Gastroesophageal sphincter (tissue), 4 donors: ENCODE results near the gene ANKRD45. TPM values are rescaled to one million over a fixed set of nuclear protein-coding genes. Genes with fewer than 3 reads are reported as not detected.
"Not testable (repeated sequence)": the region's sequence is repeated elsewhere in the genome, so short reads cannot be mapped to it uniquely, and the experiment has no call there.

ENCODE experiments used
- ATAC-seq: fragments of 150-250 bp; one replicate; pipeline ENCODE4 v1.9.1; 2016; ENCODE audit warnings: mild to moderate bottlenecking, moderate library complexity
- H3K27ac ChIP-seq, 4 donors: fragments of 200-600 bp; sonication (generic) in 3 of 4; 1 replicate in 3 of 4; 2 replicates in 1 of 4; pipeline ENCODE4 v1.5.1; 2016 to 2019
- H3K27me3 ChIP-seq: fragments of 200-600 bp; sonication (generic); one replicate; pipeline ENCODE4 v1.5.1; 2019
- H3K36me3 ChIP-seq, 2 donors: fragments of 200-600 bp; sonication (generic); one replicate each; pipeline ENCODE4 v1.5.1; 2019; ENCODE audit warnings: control low read depth in 1 of 2
- H3K4me1 ChIP-seq, 3 donors: fragments of 200-600 bp; sonication (generic); 1 replicate in 2 of 3; 2 replicates in 1 of 3; pipeline ENCODE4 v1.5.1; 2016 to 2019; ENCODE audit warnings: control low read depth in 2 of 3
- H3K4me3 ChIP-seq, 2 donors: fragments of 200-600 bp; sonication (generic); one replicate each; pipeline ENCODE4 v1.5.1; 2019; ENCODE audit warnings: mild to moderate bottlenecking in 1 of 2, moderate library complexity in 1 of 2
- H3K9me3 ChIP-seq, 3 donors: fragments of 200-600 bp; sonication (generic); one replicate each; pipeline ENCODE4 v1.5.1; 2017 to 2019; ENCODE audit warnings: control low read depth in 2 of 3
- EP300 ChIP-seq: sonication (generic); formaldehyde crosslinking; IDR thresholded peaks from one replicate; pipeline ENCODE4 v1.6.1; 2017; ENCODE audit warnings: antibody characterized with exemption, mild to moderate bottlenecking
- POLR2A ChIP-seq, 2 donors: fragments of 450-650 bp; IDR thresholded peaks; one replicate each; pipeline ENCODE4 v1.6.1; 2017; ENCODE audit warnings: antibody characterized with exemption in 2 of 2, mild to moderate bottlenecking in 2 of 2, moderate library complexity in 1 of 2
- POLR2AphosphoS5 ChIP-seq: sonication (generic); formaldehyde crosslinking; IDR thresholded peaks from one replicate; pipeline ENCODE4 v1.6.1; 2017; ENCODE audit warnings: antibody characterized with exemption
- WGBS, 2 donors: methylation state at CpG; one replicate each; pipeline ENCODE4 v1.1.5; 2018; ENCODE audit warnings: low coverage in 1 of 2; 5-methylcytosine and 5-hydroxymethylcytosine counted together
- total RNA-seq, 4 donors: library from RNA; depleted of rRNA; stranded (reverse); fragments of >200 nt; gene quantifications; one replicate each; pipeline ENCODE4 v1.1.0, GENCODE V29; 2016
- TF ChIP-seq, protein P1 (sequence below), 4 experiments: fragments of 200-600 bp in 2 of 4; fragments of 450-650 bp in 2 of 4; sonication (generic) in 1 of 4; IDR thresholded peaks; one replicate each; pipeline ENCODE4 v1.5.1; 2017 to 2019; ENCODE audit warnings: antibody characterized with exemption in 4 of 4, mild to moderate bottlenecking in 2 of 4, moderate library complexity in 2 of 4

The ANKRD45 gene
- total RNA-seq, 4 donors from 2014 or later: 0.81 to 4.7 (median 1.0) TPM; not detected in 1

DNA sequence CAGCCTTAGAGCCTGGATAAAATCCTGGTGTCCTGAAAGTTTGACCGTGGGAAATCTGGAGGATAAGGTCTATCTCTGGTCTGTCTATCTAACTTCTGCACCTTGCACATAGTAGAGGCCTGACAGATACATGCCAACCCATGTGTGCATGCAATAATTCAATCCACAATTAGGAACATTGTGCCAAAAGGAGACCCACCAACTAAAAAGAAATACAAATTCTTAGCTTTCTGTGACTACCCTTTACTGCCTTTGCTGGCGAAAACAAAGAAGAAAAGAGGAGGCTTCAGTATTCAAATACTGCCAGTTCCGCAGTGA, 44.7 kb upstream of the ANKRD45 start:
- H3K9me3 ChIP-seq: no peaks in the 10 kb centered on the region
- peaks cover 6 to 41% (median 12%) of the 10 kb centered on the region in 3 donors for H3K4me1 ChIP-seq
- H3K27ac ChIP-seq: peak overlapping the region; percentile 85 to 94 (median 92)
- WGBS, 2 donors: 0 to 61% methylated on average over 1 to 3 of the region's 3 CpGs
- H3K36me3 ChIP-seq: peaks cover 0 to 13% of the 10 kb centered on the region in 2 donors
- H3K4me3 ChIP-seq: peak overlapping the region; percentile 81 to 84
- H3K27me3 ChIP-seq: peaks cover 23% of the 10 kb centered on the region
- no peak for ATAC-seq
- TF ChIP-seq POLR2A (IDR thresholded peaks at IDR 0.05): no peak
- TF ChIP-seq, protein P1, sequence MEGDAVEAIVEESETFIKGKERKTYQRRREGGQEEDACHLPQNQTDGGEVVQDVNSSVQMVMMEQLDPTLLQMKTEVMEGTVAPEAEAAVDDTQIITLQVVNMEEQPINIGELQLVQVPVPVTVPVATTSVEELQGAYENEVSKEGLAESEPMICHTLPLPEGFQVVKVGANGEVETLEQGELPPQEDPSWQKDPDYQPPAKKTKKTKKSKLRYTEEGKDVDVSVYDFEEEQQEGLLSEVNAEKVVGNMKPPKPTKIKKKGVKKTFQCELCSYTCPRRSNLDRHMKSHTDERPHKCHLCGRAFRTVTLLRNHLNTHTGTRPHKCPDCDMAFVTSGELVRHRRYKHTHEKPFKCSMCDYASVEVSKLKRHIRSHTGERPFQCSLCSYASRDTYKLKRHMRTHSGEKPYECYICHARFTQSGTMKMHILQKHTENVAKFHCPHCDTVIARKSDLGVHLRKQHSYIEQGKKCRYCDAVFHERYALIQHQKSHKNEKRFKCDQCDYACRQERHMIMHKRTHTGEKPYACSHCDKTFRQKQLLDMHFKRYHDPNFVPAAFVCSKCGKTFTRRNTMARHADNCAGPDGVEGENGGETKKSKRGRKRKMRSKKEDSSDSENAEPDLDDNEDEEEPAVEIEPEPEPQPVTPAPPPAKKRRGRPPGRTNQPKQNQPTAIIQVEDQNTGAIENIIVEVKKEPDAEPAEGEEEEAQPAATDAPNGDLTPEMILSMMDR (IDR thresholded peaks at IDR 0.05): no peak
- TF ChIP-seq POLR2AphosphoS5: no peak
- no peak for TF ChIP-seq EP300

DNA sequence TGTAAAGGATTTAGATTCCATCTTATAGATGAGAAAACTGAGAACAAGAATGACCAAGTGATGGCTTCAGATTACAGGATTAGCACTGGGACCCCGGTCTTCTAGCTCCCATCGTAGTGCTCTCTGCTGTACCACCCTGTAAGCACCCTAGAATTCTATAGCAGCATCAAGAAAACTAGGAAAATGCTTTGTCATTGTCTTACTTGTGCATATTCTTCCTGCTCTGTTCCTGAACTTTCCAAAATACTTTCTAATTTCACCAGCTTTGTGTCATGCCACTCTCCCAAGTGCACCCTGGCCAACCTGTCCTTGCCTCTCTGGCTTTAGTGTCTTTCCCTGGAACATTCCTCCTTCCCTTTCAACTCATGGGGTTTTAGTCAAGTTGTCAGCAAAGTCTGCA, 39.1 kb upstream of the ANKRD45 start:
- no peak for ATAC-seq
- H3K36me3 ChIP-seq: no peaks in the 10 kb centered on the region
- H3K27me3 ChIP-seq: peaks cover 28% of the 10 kb centered on the region
- no peak overlapping the region for H3K27ac ChIP-seq
- H3K4me1 ChIP-seq: peaks cover 0 to under 1% (median 0%) of the 10 kb centered on the region in 3 donors
- H3K4me3 ChIP-seq: no peak overlapping the region
- H3K9me3 ChIP-seq: no peaks in the 10 kb centered on the region
- WGBS, 2 donors: 63 to 82% methylated on average over 2 of the region's 2 CpGs
- no peak for TF ChIP-seq EP300
- no peak for TF ChIP-seq POLR2A (IDR thresholded peaks at IDR 0.05)
- TF ChIP-seq POLR2AphosphoS5: no peak
- TF ChIP-seq, protein P1 (IDR thresholded peaks at IDR 0.05): no peak

DNA sequence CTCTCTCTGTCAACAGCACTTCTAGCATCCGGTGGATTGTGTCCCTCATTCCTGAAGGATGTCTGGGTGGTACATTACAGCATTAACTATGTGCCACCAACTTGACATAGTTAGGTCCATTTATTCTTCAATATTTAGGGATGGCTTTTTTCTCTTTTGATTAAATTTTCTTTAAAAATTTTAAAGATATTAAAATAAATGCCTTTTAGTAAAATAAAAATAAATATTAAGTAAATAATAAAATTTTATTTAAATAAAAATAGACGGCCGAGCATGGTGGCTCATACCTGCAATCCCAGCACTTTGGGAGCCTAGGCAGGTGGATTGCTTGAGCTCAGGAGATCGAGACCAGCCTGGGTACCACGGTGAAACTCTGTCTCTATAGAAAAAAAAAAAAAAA, 35.5 kb upstream of the ANKRD45 start:
- no peaks in the 10 kb centered on the region for H3K9me3 ChIP-seq
- no peak for ATAC-seq
- TF ChIP-seq, protein P1 (IDR thresholded peaks at IDR 0.05): no peak
- no peak for TF ChIP-seq POLR2AphosphoS5
- peaks cover 12% of the 10 kb centered on the region for H3K27me3 ChIP-seq
- H3K27ac ChIP-seq: no peak overlapping the region
- H3K36me3 ChIP-seq: no peaks in the 10 kb centered on the region
- no peaks in the 10 kb centered on the region for H3K4me1 ChIP-seq
- H3K4me3 ChIP-seq: no peak overlapping the region
- 69 to 82% methylated on average over 5 of the region's 5 CpGs for WGBS, 2 donors

DNA sequence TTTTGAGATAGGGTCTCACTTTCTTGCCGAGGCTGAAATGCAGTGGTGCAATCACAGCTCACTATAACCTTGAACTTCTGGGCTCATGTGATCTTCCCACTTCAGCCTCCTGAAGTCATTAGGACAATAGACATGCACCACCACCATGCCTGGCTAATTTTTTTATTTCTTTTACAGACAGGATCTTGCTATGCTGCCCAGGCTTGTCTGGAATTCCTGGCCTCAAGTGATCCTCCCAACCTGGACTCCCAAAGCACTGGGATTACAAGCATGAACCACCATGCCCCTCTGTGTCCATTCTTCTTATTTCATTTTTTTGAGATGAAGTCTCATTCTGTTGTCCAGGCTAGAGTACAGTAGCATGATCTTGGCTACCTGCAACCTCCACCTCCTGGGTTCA, 33.1 kb upstream of the ANKRD45 start:
- Histone ChIP-seq H3K4me1 (no peaks in the 10 kb centered on the region), H3K4me3 (no peak overlapping the region), H3K36me3 (no peaks in the 10 kb centered on the region), H3K27me3 (no peaks in the 10 kb centered on the region), H3K9me3 (no peaks in the 10 kb centered on the region), H3K27ac (no peak overlapping the region)
- 92 to 100% methylated on average over 1 of the region's 1 CpG for WGBS, 2 donors
- no peak for ATAC-seq
- TF ChIP-seq POLR2A (IDR thresholded peaks at IDR 0.05) (no peak), EP300 (no peak), POLR2AphosphoS5 (no peak)
- TF ChIP-seq, protein P1 (IDR thresholded peaks at IDR 0.05): no peak

GRCh38 chr1:173701299-173701698, 31.6 kb upstream of the ANKRD45 start:
- H3K27me3 ChIP-seq, H3K9me3 ChIP-seq, H3K27ac ChIP-seq, H3K36me3 ChIP-seq, H3K4me1 ChIP-seq, H3K4me3 ChIP-seq, ATAC-seq: not testable (repeated sequence)
- 88 to 94% methylated on average over 6 of the region's 6 CpGs for WGBS, 2 donors

DNA sequence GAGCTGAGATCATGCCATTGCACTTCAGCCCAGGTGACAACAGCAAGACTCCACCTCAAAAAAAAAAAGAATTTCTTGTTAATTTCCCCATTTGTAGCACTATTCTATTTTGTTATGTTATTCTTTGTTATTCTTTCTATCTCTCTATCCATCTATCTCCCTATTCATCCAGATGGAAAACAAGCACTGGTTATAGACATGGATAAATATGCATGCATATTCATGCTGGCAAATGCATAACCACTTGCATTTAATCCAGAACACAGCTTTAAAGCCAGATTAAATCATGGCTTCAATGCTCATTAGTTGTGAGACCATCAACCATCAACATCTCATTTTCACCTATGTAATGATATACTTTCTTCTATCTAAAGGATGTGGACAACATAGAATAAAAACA, 23.6 kb upstream of the ANKRD45 start:
- TF ChIP-seq, protein P1 (IDR thresholded peaks at IDR 0.05): no peak
- TF ChIP-seq EP300 (no peak), POLR2A (IDR thresholded peaks at IDR 0.05) (no peak), POLR2AphosphoS5 (no peak)
- no peak overlapping the region for H3K27ac ChIP-seq
- no peaks in the 10 kb centered on the region for H3K4me1 ChIP-seq
- H3K36me3 ChIP-seq: no peaks in the 10 kb centered on the region
- no peak for ATAC-seq
- H3K4me3 ChIP-seq: no peak overlapping the region
- H3K27me3 ChIP-seq: peaks cover 9% of the 10 kb centered on the region
- H3K9me3 ChIP-seq: no peaks in the 10 kb centered on the region
